AG09319 (cell line): ENCODE results near the gene C2CD4D.

ENCODE experiments used
- DNase-seq: peaks from one replicate; pipeline ENCODE4 v3.0.0-alpha.2; 2010; ENCODE audit warnings: low read depth; ENCODE audit errors: extremely low read depth
- CTCF ChIP-seq: IDR thresholded peaks from 2 replicates; pipeline ENCODE4 v1.5.1; 2011; ENCODE audit warnings: low read depth, mild to moderate bottlenecking, inconsistent platforms, low read length, moderate library complexity

The C2CD4D gene

DNA sequence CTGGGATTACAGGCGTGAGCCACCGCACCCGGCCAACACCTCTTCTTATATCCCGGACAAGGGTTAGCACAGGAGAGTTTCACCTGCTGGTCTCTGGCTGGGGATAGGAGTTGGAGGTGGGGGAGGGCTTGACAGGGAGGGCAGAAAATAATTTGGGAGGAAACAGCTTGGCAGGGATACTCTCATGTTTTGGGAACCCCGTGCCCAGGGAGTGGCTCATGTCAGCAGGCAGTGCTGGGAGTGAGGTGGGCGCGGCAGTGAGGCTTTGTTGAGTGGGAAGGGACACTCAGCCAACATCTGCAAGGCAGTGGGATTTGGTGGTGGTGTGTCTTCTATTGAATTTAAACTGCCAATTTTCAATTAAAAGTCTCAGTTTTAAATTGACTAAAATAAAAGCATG lies 15.0 kb upstream of the C2CD4D start:
- TF ChIP-seq CTCF: no peak
- no peak for DNase-seq

- no peak for TF ChIP-seq CTCF
- DNase-seq: no peak
Observed at GRCh38 chr1:151853411-151853943, 13.9 kb upstream of the C2CD4D start, which contains the start of gene THEM5. Gene THEM5, minus strand, starts transcription at chr1:151853712. Its CDS starts 147 bp downstream, at chr1:151853565.

- DNase-seq: no peak
- TF ChIP-seq CTCF: no peak
Observed at GRCh38 chr1:151852733-151853132, 13.1 kb upstream of the C2CD4D start.

DNA sequence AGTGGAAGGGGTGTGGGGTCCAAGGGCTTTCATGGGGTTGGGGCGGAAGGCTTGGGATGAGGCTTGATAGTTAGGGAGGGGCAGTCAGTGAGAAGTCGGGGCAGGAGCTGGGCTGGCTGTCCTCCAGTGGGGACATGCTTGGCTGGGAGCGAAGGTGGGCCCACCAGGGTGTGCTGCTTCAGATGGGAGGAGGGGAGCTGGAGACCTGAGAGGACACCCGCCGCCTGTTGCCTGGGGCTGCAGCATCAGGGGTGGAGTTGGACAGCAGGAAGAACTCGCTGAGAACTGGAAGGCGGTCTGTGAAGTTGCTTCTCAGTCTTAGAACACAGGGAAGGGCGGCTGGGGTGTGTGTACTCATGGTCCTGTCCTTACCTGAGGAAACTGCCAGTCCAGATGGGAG lies 12.3 kb upstream of the C2CD4D start:
- DNase-seq: no peak
- no peak for TF ChIP-seq CTCF

DNA sequence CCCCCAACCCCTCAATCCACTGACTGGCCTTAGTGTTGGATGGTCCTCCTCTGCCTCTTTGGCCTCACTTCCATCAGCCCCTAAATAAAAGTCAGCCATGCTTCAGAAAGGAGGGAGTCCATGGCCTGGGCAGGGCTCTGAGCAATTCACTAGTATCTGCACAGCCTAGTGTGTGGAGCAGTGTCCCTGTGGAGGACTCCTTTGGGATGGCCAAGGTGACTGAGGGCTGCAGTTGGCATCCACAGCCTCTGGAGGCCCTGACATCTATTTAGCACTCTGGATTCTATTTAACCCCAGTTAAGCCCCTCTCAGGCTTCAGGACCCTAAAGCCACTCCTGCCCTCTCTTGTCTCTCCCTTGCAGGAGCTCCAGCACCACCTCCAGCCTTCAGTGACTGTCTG lies 10.3 kb upstream of the C2CD4D start:
- DNase-seq: no peak
- TF ChIP-seq CTCF: no peak

GRCh38 chr1:151849126-151849525 lies 9.5 kb upstream of the C2CD4D start:
- no peak for DNase-seq
- TF ChIP-seq CTCF: no peak

DNA sequence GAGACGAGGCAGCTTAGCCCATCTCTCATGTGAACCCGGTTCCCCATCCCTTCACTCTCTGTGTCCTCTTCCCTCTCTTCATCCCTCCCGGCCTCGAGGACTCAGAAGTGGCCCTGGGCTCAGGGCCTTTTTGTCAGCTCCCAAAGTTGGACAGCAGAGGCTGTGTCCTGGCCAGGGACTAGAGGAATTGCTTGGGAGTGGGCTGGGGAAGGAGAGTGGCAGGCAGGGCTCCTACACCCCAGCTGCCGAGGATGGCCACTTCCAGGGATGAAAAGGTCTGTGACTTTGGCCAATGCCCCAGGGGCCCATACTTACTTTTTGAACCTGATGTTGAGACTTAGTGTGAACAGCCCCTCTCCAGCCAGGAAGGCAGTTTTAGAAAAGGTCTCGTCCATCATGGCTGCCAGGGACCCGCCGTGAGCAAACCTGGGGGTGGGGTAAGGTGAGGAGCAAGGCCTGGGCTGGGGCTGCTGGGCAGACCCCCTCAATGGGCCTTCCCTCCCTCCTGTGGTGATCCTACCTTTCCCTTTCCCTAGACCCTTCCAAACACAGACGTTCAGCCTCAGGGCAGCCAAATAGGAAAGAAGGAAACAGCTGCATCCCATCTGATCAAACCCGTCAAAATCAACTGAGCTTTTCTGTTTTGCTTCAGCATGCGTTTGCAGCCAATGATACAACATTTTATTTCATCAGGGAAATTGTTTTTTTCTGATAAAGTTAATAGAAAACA lies 8.4 kb upstream of the C2CD4D start:
- no peak for TF ChIP-seq CTCF
- DNase-seq: no peak
